ENCODE measurements around the gene HEXIM2. TPM values are rescaled to one million over a fixed set of nuclear protein-coding genes. Genes with fewer than 3 reads are reported as not detected.

HEXIM2 gene
- total RNA-seq, 4 donors from 2014 or later = 3.8 to 11.1 (median 8.6) TPM

- TF ChIP-seq EP300 (IDR thresholded peaks at IDR 0.05) = no peak
- no peak for TF ChIP-seq CTCF (IDR thresholded peaks at IDR 0.05)
- no peak for TF ChIP-seq POLR2AphosphoS5 (IDR thresholded peaks at IDR 0.05)
- no peak for TF ChIP-seq POLR2A (IDR thresholded peaks at IDR 0.05)
- WGBS, 2 donors (ENCODE audit: low coverage in 1 of 2) = 72 to 74% methylated on average over 6 to 11 of the region's 11 CpGs
- Histone ChIP-seq H3K9me3 (no peaks in the 10 kb centered on the region), H3K27ac (no peak overlapping the region), H3K4me3 (no peak overlapping the region), H3K4me1 (no peaks in the 10 kb centered on the region), H3K27me3 (no peaks in the 10 kb centered on the region), H3K36me3 (no peaks in the 10 kb centered on the region)
- ATAC-seq = no peak
Observed at GRCh38 chr17:45190503-45191255, 29.0 kb downstream of the HEXIM2 start.

- no peak for ATAC-seq
- Histone ChIP-seq H3K27ac (no peak overlapping the region), H3K36me3 (no peaks in the 10 kb centered on the region), H3K27me3 (no peaks in the 10 kb centered on the region), H3K4me3 (no peak overlapping the region), H3K9me3 (no peaks in the 10 kb centered on the region), H3K4me1 (peaks cover 0 to 16% (median 9%) of the 10 kb centered on the region in 3 donors)
- TF ChIP-seq EP300 (IDR thresholded peaks at IDR 0.05) (no peak), POLR2AphosphoS5 (IDR thresholded peaks at IDR 0.05) (no peak), CTCF (IDR thresholded peaks at IDR 0.05) (no peak), POLR2A (IDR thresholded peaks at IDR 0.05) (no peak)
Observed at GRCh38 chr17:45195424-45195823, 33.7 kb downstream of the HEXIM2 start.

- WGBS, 2 donors (ENCODE audit: low coverage in 1 of 2) = 33 to 70% methylated on average over 2 to 3 of the region's 6 CpGs
- ATAC-seq = no peak
Observed at GRCh38 chr17:45197108-45197507, 35.4 kb downstream of the HEXIM2 start.

DNA sequence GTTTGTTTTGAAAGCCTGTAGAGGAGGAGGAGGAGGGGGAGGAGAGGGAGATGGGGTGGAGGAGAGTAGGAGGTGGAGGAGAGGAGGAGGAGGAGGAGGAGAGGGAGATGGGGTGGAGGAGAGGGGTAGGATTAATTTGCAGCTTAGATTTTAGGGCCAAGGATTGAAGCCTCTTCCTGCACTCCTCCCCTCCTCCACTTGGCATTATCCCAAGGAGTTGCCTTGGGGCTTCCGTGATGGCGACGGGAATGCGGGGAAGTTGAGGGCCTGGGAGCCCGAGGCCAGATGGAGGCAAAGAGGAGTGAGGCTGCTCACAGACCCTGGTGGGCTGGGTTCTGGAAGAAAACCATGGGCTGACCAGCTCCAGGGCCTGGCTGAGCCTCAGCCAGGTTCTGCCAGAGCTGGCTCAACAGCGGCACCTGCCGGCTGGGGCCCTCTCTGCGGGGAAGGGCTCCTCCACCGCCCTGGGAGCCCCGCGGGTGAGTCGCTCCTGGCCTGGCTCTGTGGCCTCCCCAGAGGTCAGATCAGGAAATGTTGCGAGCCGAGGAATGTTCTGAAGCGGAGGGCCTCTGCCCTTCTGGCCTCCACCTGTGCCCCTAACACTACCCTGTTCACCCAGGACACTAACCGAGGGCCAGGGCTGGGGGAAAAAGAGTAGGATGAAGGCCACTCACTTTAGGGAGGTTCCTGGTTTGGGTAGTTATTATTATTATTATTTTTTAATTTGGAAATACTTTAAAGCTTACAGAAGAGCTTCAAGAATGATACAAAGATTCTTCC, 36.1 kb downstream of the HEXIM2 start:
- ATAC-seq = peak; percentile 94
- WGBS, 2 donors (ENCODE audit: low coverage in 1 of 2) = 0 to 13% methylated on average over 2 to 4 of the region's 16 CpGs

More at GRCh38 chr17:45197108-45197507, 35.4 kb downstream of the HEXIM2 start:
- Histone ChIP-seq H3K27me3 (no peaks in the 10 kb centered on the region), H3K27ac (peak overlapping the region in 2 of 4 donors; percentile 72 to 74), H3K4me1 (peaks cover 0 to 16% (median 9%) of the 10 kb centered on the region in 3 donors), H3K36me3 (no peaks in the 10 kb centered on the region), H3K9me3 (no peaks in the 10 kb centered on the region), H3K4me3 (no peak overlapping the region)
- TF ChIP-seq CTCF (IDR thresholded peaks at IDR 0.05) = no peak
- no peak for TF ChIP-seq POLR2AphosphoS5 (IDR thresholded peaks at IDR 0.05)
- no peak for TF ChIP-seq POLR2A (IDR thresholded peaks at IDR 0.05)
- TF ChIP-seq EP300 (IDR thresholded peaks at IDR 0.05) = no peak

More for the DNA sequence above, 36.1 kb downstream of the HEXIM2 start:
- Histone ChIP-seq H3K27ac (peak overlapping the region in 3 of 4 donors; percentile 69 to 74 (median 72)), H3K4me3 (peak overlapping the region in 1 of 2 donors; percentile 9), H3K36me3 (no peaks in the 10 kb centered on the region), H3K9me3 (no peaks in the 10 kb centered on the region), H3K27me3 (no peaks in the 10 kb centered on the region), H3K4me1 (peaks cover 0 to 16% (median 9%) of the 10 kb centered on the region in 3 donors)
- TF ChIP-seq POLR2AphosphoS5 (IDR thresholded peaks at IDR 0.05) (peak; percentile 70), CTCF (IDR thresholded peaks at IDR 0.05) (peak; percentile 97 to 100 (median 99)), POLR2A (IDR thresholded peaks at IDR 0.05) (no peak), EP300 (IDR thresholded peaks at IDR 0.05) (no peak)

Data from gastroesophageal sphincter (tissue), 4 donors.